ENCODE results near the gene TSPAN9. TPM values are rescaled to one million over a fixed set of nuclear protein-coding genes. Genes with fewer than 3 reads are reported as not detected.

Gene TSPAN9
- total and polyA plus RNA-seq, 4 donors: 17.4 to 62.9 (median 34.2) TPM

GRCh38 chr12:3321881-3322280, 244.7 kb downstream of the TSPAN9 start:
- TF ChIP-seq RXRA (IDR thresholded peaks at IDR 0.05) (no peak), YY1 (IDR thresholded peaks at IDR 0.05) (no peak), GABPA (IDR thresholded peaks at IDR 0.05 in 1 of 2, conservative IDR thresholded peaks at IDR 0.05 in 1 of 2) (no peak)
- H3K4me1 ChIP-seq (ENCODE audit: control insufficient read depth in 4 of 4, insufficient read depth in 4 of 4, low read length in 3 of 4): no peaks in the 10 kb centered on the region
- no peak for DNase-seq (ENCODE audit: low spot score)
- H3K4me3 ChIP-seq (ENCODE audit: low read depth in 1 of 3, low read length in 3 of 3): no peak overlapping the region
- 91% methylated on average over 2 of the region's 2 CpGs for WGBS
- H3K36me3 ChIP-seq (ENCODE audit: control insufficient read depth in 4 of 4, insufficient read depth in 3 of 4, low read depth in 1 of 4, low read length in 3 of 4): no peaks in the 10 kb centered on the region
- no peaks in the 10 kb centered on the region for H3K27me3 ChIP-seq (ENCODE audit: control insufficient read depth in 4 of 4, insufficient read depth in 4 of 4, low read length in 3 of 4)
- H3K9me3 ChIP-seq (ENCODE audit: control insufficient read depth in 4 of 4, low read length in 3 of 4): no peaks in the 10 kb centered on the region
- no peak overlapping the region for H3K9ac ChIP-seq (ENCODE audit: low read depth in 1 of 2, low read length in 2 of 2)
- H3K27ac ChIP-seq (ENCODE audit: low read depth in 1 of 2, low read length in 2 of 2): no peak overlapping the region

GRCh38 chr12:3323002-3323685, 246.0 kb downstream of the TSPAN9 start:
- 93% methylated on average over 12 of the region's 12 CpGs for WGBS
- TF ChIP-seq ZBTB33 (IDR thresholded peaks at IDR 0.05) (no peak), HNF4A (conservative IDR thresholded peaks at IDR 0.05) (no peak)
- no peaks in the 10 kb centered on the region for H3K9me3 ChIP-seq (ENCODE audit: control insufficient read depth in 4 of 4, low read length in 3 of 4)
- H3K4me1 ChIP-seq (ENCODE audit: control insufficient read depth in 4 of 4, insufficient read depth in 4 of 4, low read length in 3 of 4): no peaks in the 10 kb centered on the region
- no peaks in the 10 kb centered on the region for H3K36me3 ChIP-seq (ENCODE audit: control insufficient read depth in 4 of 4, insufficient read depth in 3 of 4, low read depth in 1 of 4, low read length in 3 of 4)
- no peak for DNase-seq (ENCODE audit: low spot score)
- H3K27ac ChIP-seq (ENCODE audit: low read depth in 1 of 2, low read length in 2 of 2): no peak overlapping the region
- no peak overlapping the region for H3K4me3 ChIP-seq (ENCODE audit: low read depth in 1 of 3, low read length in 3 of 3)
- H3K27me3 ChIP-seq (ENCODE audit: control insufficient read depth in 4 of 4, insufficient read depth in 4 of 4, low read length in 3 of 4): no peaks in the 10 kb centered on the region
- H3K9ac ChIP-seq (ENCODE audit: low read depth in 1 of 2, low read length in 2 of 2): no peak overlapping the region

GRCh38 chr12:3325736-3326135, 248.6 kb downstream of the TSPAN9 start:
- Histone ChIP-seq H3K36me3 (ENCODE audit: control insufficient read depth in 4 of 4, insufficient read depth in 3 of 4, low read depth in 1 of 4, low read length in 3 of 4) (no peaks in the 10 kb centered on the region), H3K9me3 (ENCODE audit: control insufficient read depth in 4 of 4, low read length in 3 of 4) (no peaks in the 10 kb centered on the region), H3K9ac (ENCODE audit: low read depth in 1 of 2, low read length in 2 of 2) (no peak overlapping the region), H3K27ac (ENCODE audit: low read depth in 1 of 2, low read length in 2 of 2) (no peak overlapping the region), H3K4me3 (ENCODE audit: low read depth in 1 of 3, low read length in 3 of 3) (no peak overlapping the region), H3K27me3 (ENCODE audit: control insufficient read depth in 4 of 4, insufficient read depth in 4 of 4, low read length in 3 of 4) (no peaks in the 10 kb centered on the region), H3K4me1 (ENCODE audit: control insufficient read depth in 4 of 4, insufficient read depth in 4 of 4, low read length in 3 of 4) (no peaks in the 10 kb centered on the region)
- TF ChIP-seq FOXA2 (IDR thresholded peaks at IDR 0.05) (no peak), HNF4G (IDR thresholded peaks at IDR 0.05) (no peak), FOXA1 (IDR thresholded peaks at IDR 0.05) (no peak), EGR1 (IDR thresholded peaks at IDR 0.05; ENCODE audit: low read depth in 2 of 2) (no peak), ZBTB33 (IDR thresholded peaks at IDR 0.05) (no peak), TAF1 (conservative IDR thresholded peaks at IDR 0.05) (no peak), HNF4A (conservative IDR thresholded peaks at IDR 0.05) (no peak), ATF3 (IDR thresholded peaks at IDR 0.05) (no peak), YY1 (IDR thresholded peaks at IDR 0.05) (no peak), RAD21 (IDR thresholded peaks at IDR 0.05) (no peak), CTCF (IDR thresholded peaks at IDR 0.05; ENCODE audit: low read depth, low read length, missing input control) (no peak), NR2F2 (IDR thresholded peaks at IDR 0.05) (no peak), RXRA (IDR thresholded peaks at IDR 0.05) (no peak)
- no peak for DNase-seq (ENCODE audit: low spot score)

Measured in liver (tissue), 9 donors.